SK-N-SH treated with all-trans-retinoic acid at 6 μM for 48 hours (cell line): ENCODE measurements around the gene PCNP.

Experiments used
- BACH2 ChIP-seq: fragments of 250-450 bp; sonication (Bioruptor Pico); IDR thresholded peaks from 2 replicates; pipeline ENCODE4 v1.9.0; 2021; ENCODE audit warnings: mild to moderate bottlenecking, borderline replicate concordance
- GLIS3 ChIP-seq: fragments of 250-450 bp; sonication (Bioruptor Pico); IDR thresholded peaks from 2 replicates; pipeline ENCODE4 v1.5.0; 2020; ENCODE audit warnings: mild to moderate bottlenecking, moderate library complexity
- PPARA ChIP-seq: fragments of 250-450 bp; sonication (Bioruptor Pico); IDR thresholded peaks from 2 replicates; pipeline ENCODE4 v1.5.0; 2020; ENCODE audit warnings: mild to moderate bottlenecking, borderline replicate concordance
- RARB ChIP-seq: fragments of 250-450 bp; sonication (Bioruptor Pico); IDR thresholded peaks from 2 replicates; pipeline ENCODE4 v1.8.0; 2021; ENCODE audit warnings: mild to moderate bottlenecking, moderate library complexity
- TCF4 ChIP-seq: fragments of 250-450 bp; sonication (Bioruptor Pico); IDR thresholded peaks from 2 replicates; pipeline ENCODE4 v1.8.0; 2021; ENCODE audit warnings: mild to moderate bottlenecking, moderate library complexity, borderline replicate concordance
- TOX ChIP-seq: fragments of 250-450 bp; sonication (Bioruptor Pico); IDR thresholded peaks from 2 replicates; pipeline ENCODE4 v1.8.0; 2021; ENCODE audit warnings: mild to moderate bottlenecking, moderate library complexity, borderline replicate concordance
- ZFP3 ChIP-seq: fragments of 250-450 bp; sonication (Bioruptor Pico); IDR thresholded peaks from 2 replicates; pipeline ENCODE4 v1.5.0; 2020; ENCODE audit warnings: mild to moderate bottlenecking, moderate library complexity
- TF ChIP-seq, protein P1 (sequence below): fragments of 250-450 bp; sonication (Bioruptor Pico); IDR thresholded peaks from 2 replicates; pipeline ENCODE4 v1.5.1; 2020; ENCODE audit warnings: low read depth, mild to moderate bottlenecking, moderate library complexity

PCNP gene

DNA sequence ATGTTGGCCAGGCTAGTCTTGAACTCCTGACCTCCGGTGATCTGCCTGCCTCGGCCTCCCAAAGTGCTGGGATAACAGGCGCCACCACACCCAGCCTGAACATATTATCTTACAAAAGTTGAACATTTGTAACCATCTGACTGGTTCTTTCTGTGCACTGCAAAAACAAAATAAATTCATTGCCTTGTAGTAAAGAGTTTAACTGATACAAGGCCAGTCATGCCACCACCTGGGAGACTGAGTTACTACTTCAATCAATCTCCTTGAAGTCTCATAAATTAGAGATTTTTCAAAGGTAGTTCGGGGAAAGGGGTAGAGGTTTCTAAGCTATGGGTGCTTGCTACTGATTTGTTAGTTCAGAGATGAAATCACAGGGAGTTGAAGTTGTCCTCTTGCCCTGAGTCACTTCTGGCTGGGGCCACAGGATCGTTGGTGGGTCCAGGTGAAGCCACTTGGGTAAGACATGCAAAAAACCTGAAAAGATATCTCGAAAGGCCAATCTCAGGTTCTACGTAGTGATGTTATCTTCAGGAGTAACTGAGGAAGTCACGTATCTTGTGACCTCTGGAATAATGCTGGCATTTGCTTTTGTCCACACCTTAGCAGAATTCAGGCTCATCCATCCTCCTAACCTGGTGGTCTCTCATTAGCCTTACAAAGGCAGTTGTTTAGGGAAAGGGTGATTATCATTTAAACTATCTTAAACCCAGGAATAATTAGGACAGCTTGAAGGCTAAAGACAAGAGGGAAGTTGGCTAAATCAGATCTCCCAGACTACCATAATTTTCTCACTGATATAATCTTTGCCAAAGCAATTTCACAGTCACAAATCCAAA, 69.2 kb downstream of the PCNP start (continued):
- TF ChIP-seq ZFP3 (CRISPR knock-in tag) (no peak), BACH2 (CRISPR knock-in tag) (no peak), GLIS3 (no peak), RARB (CRISPR knock-in tag) (no peak), TCF4 (CRISPR knock-in tag) (no peak), TOX (CRISPR knock-in tag) (no peak), PPARA (CRISPR knock-in tag) (no peak)
- TF ChIP-seq, protein P1, sequence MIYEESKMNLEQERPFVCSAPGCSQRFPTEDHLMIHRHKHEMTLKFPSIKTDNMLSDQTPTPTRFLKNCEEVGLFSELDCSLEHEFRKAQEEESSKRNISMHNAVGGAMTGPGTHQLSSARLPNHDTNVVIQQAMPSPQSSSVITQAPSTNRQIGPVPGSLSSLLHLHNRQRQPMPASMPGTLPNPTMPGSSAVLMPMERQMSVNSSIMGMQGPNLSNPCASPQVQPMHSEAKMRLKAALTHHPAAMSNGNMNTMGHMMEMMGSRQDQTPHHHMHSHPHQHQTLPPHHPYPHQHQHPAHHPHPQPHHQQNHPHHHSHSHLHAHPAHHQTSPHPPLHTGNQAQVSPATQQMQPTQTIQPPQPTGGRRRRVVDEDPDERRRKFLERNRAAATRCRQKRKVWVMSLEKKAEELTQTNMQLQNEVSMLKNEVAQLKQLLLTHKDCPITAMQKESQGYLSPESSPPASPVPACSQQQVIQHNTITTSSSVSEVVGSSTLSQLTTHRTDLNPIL (CRISPR knock-in tag): no peak
- TF ChIP-seq, all 23 proteins: peak for 0
